Measurements from ENCODE around the gene AGTR1. TPM values are rescaled to one million over a fixed set of nuclear protein-coding genes. Genes with fewer than 3 reads are reported as not detected.
A peak's percentile ranks its signal among the peaks of the same experiment; 100 is the strongest.

Gene AGTR1
- total RNA-seq = 10 to 100 TPM; 17.1 to 38.5 (median 29.7) TPM

- Histone ChIP-seq H3K27ac (peak within 1 kb of the TSS in 3 of 4 donors; percentile 5 to 75 (median 46)), H3K36me3 (no peaks in the 10 kb centered on the region), H3K9me3 (no peaks in the 10 kb centered on the region), H3K27me3 (peaks cover 0 to 8% of the 10 kb centered on the region in 2 donors), H3K4me3 (peak within 1 kb of the TSS; percentile 35 to 62 (median 44)), H3K4me1 (no peaks in the 10 kb centered on the region)
- TF ChIP-seq POLR2A (IDR thresholded peaks at IDR 0.05) (peak in 1 of 2 donors; percentile 66), EP300 (IDR thresholded peaks at IDR 0.05) (peak in 1 of 2 donors; percentile 72)
- TF ChIP-seq, protein P1, sequence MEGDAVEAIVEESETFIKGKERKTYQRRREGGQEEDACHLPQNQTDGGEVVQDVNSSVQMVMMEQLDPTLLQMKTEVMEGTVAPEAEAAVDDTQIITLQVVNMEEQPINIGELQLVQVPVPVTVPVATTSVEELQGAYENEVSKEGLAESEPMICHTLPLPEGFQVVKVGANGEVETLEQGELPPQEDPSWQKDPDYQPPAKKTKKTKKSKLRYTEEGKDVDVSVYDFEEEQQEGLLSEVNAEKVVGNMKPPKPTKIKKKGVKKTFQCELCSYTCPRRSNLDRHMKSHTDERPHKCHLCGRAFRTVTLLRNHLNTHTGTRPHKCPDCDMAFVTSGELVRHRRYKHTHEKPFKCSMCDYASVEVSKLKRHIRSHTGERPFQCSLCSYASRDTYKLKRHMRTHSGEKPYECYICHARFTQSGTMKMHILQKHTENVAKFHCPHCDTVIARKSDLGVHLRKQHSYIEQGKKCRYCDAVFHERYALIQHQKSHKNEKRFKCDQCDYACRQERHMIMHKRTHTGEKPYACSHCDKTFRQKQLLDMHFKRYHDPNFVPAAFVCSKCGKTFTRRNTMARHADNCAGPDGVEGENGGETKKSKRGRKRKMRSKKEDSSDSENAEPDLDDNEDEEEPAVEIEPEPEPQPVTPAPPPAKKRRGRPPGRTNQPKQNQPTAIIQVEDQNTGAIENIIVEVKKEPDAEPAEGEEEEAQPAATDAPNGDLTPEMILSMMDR (IDR thresholded peaks at IDR 0.05) = no peak
- peak; percentile 68 to 78 for DNase-seq (ENCODE audit: low spot score in 2 of 2)
- 2 to 5% methylated on average over 37 to 60 of the region's 61 CpGs for WGBS, 2 donors
These were observed at the start of gene AGTR1 for GRCh38 chr3:148697306-148698189. TSS of gene AGTR1 (plus strand) at chr3:148697903. CDS start at chr3:148741036, 43,133 bp downstream.

- no peak overlapping the region for H3K27ac ChIP-seq
- no peaks in the 10 kb centered on the region for H3K36me3 ChIP-seq
- WGBS, 2 donors = 47 to 51% methylated on average over 3 of the region's 3 CpGs
- H3K9me3 ChIP-seq = no peaks in the 10 kb centered on the region
- no peak for DNase-seq (ENCODE audit: low spot score in 2 of 2)
- H3K27me3 ChIP-seq = no peaks in the 10 kb centered on the region
- no peak overlapping the region for H3K4me3 ChIP-seq
- TF ChIP-seq EP300 (IDR thresholded peaks at IDR 0.05) = peak in 1 of 2 donors; percentile 44
- TF ChIP-seq, protein P1 (IDR thresholded peaks at IDR 0.05) = no peak
- H3K4me1 ChIP-seq = peaks cover 0 to 18% (median 0%) of the 10 kb centered on the region in 4 donors
These were observed 48.9 kb upstream of the AGTR1 start for GRCh38 chr3:148648685-148649352.

DNA sequence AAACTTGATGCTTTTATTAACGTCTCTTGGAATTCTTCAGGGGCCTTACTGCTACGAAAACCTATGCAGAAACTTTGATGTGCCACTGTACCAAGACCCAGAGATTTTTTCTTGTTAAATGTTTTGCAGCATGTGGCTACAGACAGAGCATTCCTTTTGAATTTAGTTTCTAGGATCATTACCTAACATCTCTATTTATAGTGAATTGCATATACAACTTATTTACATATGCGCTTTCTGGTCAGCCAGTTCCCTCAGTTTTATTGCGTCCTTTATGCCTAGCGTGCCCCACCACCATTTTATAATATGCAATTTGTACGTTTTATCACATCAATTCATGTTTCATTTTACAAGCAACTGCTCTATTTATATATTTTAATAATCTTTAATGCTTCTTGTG lies 46.2 kb upstream of the AGTR1 start:
- Histone ChIP-seq H3K27me3 (no peaks in the 10 kb centered on the region), H3K27ac (no peak overlapping the region), H3K36me3 (no peaks in the 10 kb centered on the region), H3K4me3 (no peak overlapping the region), H3K4me1 (peaks cover 0 to 17% (median 0%) of the 10 kb centered on the region in 4 donors), H3K9me3 (no peaks in the 10 kb centered on the region)
- 77 to 92% methylated on average over 6 of the region's 6 CpGs for WGBS, 2 donors
- TF ChIP-seq POLR2A (IDR thresholded peaks at IDR 0.05) (no peak), EP300 (IDR thresholded peaks at IDR 0.05) (no peak)
- TF ChIP-seq, protein P1 (IDR thresholded peaks at IDR 0.05) = no peak
- DNase-seq (ENCODE audit: low spot score in 2 of 2) = no peak

DNA sequence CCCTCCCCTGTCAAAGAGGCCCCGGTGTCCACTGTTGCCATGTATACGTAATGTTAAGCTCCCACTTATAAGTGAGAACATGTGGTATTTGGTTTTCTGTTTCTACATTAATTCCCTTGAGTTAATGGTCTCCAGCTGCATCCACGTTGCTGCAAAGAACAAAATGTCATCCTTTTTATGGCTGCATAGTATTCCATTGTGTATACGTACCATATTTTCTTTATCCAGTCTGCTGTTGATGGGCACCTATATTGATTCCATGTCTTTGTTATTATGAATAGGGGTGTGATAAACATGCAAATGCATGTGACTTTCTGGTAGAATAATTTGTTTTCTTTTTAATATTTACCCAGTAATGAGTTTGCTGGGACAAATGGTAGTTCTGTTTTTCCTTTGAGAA lies 43.3 kb upstream of the AGTR1 start:
- H3K9me3 ChIP-seq = no peaks in the 10 kb centered on the region
- TF ChIP-seq, protein P1 (IDR thresholded peaks at IDR 0.05) = no peak
- TF ChIP-seq POLR2A (IDR thresholded peaks at IDR 0.05) (no peak), EP300 (IDR thresholded peaks at IDR 0.05) (no peak)
- no peak for DNase-seq (ENCODE audit: low spot score in 2 of 2)
- 87 to 89% methylated on average over 4 of the region's 4 CpGs for WGBS, 2 donors
- H3K4me3 ChIP-seq = no peak overlapping the region
- H3K36me3 ChIP-seq = no peaks in the 10 kb centered on the region
- H3K4me1 ChIP-seq = peaks cover 0 to 5% (median 0%) of the 10 kb centered on the region in 4 donors
- H3K27me3 ChIP-seq = no peaks in the 10 kb centered on the region
- H3K27ac ChIP-seq = no peak overlapping the region

DNA sequence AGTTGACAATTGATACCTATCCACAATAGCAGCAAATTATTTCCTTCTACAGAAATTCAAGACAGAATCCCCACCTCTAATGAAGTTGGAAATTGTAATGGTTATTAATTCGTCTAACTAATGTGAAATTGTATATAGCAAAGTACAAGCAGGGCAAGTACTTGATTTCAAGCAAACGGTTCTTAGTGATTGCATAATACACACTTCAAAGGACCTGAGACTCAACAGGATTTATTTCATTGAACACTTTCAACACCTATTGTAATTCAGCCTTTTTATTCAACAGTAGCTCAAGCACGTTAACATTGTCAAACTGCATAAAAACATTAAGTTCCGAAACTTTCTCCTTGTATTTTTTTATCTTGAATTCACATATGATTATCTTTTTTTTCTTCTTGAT lies 40.2 kb upstream of the AGTR1 start:
- Histone ChIP-seq H3K4me3 (no peak overlapping the region), H3K27ac (no peak overlapping the region), H3K36me3 (no peaks in the 10 kb centered on the region), H3K9me3 (no peaks in the 10 kb centered on the region), H3K4me1 (no peaks in the 10 kb centered on the region), H3K27me3 (no peaks in the 10 kb centered on the region)
- DNase-seq (ENCODE audit: low spot score in 2 of 2) = no peak
- no peak for TF ChIP-seq EP300 (IDR thresholded peaks at IDR 0.05)
- WGBS, 2 donors = 89% methylated on average over 4 of the region's 4 CpGs
